ENCODE data around the gene SPARCL1.

DNA sequence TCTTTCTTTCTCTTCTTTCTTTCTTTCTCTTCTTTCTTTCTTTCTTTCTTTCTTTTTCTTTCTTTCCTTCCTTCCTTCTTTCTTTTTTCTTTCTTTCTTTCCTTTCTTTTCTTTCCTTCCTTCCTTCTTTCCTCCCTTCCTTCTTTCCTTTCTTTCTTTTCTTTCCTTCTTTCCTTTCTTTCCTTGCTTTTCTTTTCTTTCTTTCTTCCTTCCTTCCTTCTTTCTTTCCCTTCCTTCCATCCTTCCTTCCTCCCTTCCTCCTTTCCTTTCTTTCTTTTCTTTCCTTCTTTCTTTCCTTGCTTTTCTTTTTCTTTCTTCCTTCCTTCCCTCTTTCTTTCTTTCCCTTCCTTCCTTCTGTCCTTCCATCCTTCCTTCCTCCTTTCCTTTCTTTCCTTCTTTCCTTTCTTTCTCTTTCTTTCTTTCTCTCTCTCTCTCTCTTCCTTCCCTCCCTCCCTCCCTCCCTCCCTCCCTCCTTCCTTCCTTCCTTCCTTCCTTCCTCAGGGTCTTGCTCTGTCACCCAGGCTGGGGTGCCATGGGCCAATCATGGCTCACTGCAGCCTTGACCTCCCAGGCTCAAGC is 13.6 kb upstream of the SPARCL1 start:
- TF ChIP-seq, protein P1, sequence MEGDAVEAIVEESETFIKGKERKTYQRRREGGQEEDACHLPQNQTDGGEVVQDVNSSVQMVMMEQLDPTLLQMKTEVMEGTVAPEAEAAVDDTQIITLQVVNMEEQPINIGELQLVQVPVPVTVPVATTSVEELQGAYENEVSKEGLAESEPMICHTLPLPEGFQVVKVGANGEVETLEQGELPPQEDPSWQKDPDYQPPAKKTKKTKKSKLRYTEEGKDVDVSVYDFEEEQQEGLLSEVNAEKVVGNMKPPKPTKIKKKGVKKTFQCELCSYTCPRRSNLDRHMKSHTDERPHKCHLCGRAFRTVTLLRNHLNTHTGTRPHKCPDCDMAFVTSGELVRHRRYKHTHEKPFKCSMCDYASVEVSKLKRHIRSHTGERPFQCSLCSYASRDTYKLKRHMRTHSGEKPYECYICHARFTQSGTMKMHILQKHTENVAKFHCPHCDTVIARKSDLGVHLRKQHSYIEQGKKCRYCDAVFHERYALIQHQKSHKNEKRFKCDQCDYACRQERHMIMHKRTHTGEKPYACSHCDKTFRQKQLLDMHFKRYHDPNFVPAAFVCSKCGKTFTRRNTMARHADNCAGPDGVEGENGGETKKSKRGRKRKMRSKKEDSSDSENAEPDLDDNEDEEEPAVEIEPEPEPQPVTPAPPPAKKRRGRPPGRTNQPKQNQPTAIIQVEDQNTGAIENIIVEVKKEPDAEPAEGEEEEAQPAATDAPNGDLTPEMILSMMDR (IDR thresholded peaks at IDR 0.05; ENCODE audit: low read length): no peak
- TF ChIP-seq EZH2 (IDR thresholded peaks at IDR 0.05; ENCODE audit: borderline replicate concordance, low read length): no peak

All from OCI-LY1 (cell line).